Karpas-422 (cell line): ENCODE results near the gene TLCD3B. TPM values are rescaled to one million over a fixed set of nuclear protein-coding genes. Genes with fewer than 3 reads are reported as not detected.

Experiments used
- DNase-seq: peaks from one replicate; pipeline ENCODE4 v3.0.0-alpha.2; 2015
- H2AFZ ChIP-seq: fragments of 200-600 bp; sonication (generic); 2 replicates; pipeline ENCODE4 v1.6.1; 2014; ENCODE audit warnings: antibody characterized with exemption, low read length, mixed read lengths
- H3K27ac ChIP-seq: fragments of 200-600 bp; sonication (generic); 2 replicates; pipeline ENCODE4 v1.5.1; 2014; ENCODE audit warnings: mild to moderate bottlenecking, low read length, moderate library complexity
- H3K27me3 ChIP-seq: fragments of 200-600 bp; sonication (generic); 2 replicates; pipeline ENCODE4 v1.6.1; 2014; ENCODE audit warnings: low read length, mixed read lengths
- H3K36me3 ChIP-seq: fragments of 200-600 bp; sonication (generic); 2 replicates; pipeline ENCODE4 v1.6.1; 2014; ENCODE audit warnings: low read length, mixed read lengths; ENCODE audit not compliant: insufficient read depth
- H3K4me1 ChIP-seq: fragments of 200-600 bp; sonication (generic); 2 replicates; pipeline ENCODE4 v1.6.1; 2014; ENCODE audit warnings: mild to moderate bottlenecking, low read length, mixed read lengths
- H3K4me2 ChIP-seq: fragments of 200-600 bp; sonication (generic); 2 replicates; pipeline ENCODE4 v1.6.1; 2014; ENCODE audit warnings: low read length, low read depth, mild to moderate bottlenecking; ENCODE audit not compliant: poor library complexity, severe bottlenecking
- H3K4me3 ChIP-seq: fragments of 200-600 bp; sonication (generic); 2 replicates; pipeline ENCODE4 v1.5.1; 2014; ENCODE audit warnings: mild to moderate bottlenecking, antibody characterized with exemption, low read length, mixed read lengths
- H3K79me2 ChIP-seq: fragments of 200-600 bp; sonication (generic); 2 replicates; pipeline ENCODE4 v1.6.1; 2014; ENCODE audit warnings: mild to moderate bottlenecking, low read length, mixed read lengths
- H3K9ac ChIP-seq: fragments of 200-600 bp; sonication (generic); 2 replicates; pipeline ENCODE4 v1.6.0; 2014; ENCODE audit warnings: low read length
- H3K9me2 ChIP-seq: fragments of 200-600 bp; sonication (generic), shearing (Covaris generic); replicated peaks from 2 replicates; pipeline ENCODE4 v1.6.0; 2014; ENCODE audit warnings: mild to moderate bottlenecking, low read length, moderate library complexity; ENCODE audit not compliant: insufficient read depth
- H3K9me3 ChIP-seq: fragments of 300-700, 200-600 bp; sonication (generic); 2 replicates; pipeline ENCODE4 v1.6.1; 2014; ENCODE audit warnings: low read length, mixed read lengths
- H4K20me1 ChIP-seq: fragments of 200-600 bp; sonication (generic); 2 replicates; pipeline ENCODE4 v1.6.1; 2014; ENCODE audit warnings: mild to moderate bottlenecking, antibody characterized with exemption, low read length, low read depth; ENCODE audit not compliant: insufficient read depth
- total RNA-seq: library from RNA; depleted of rRNA; stranded (reverse); fragments of >200 nt; shearing (Covaris generic); gene quantifications from 2 replicates; pipeline ENCODE4 v1.2.3, GENCODE V29; 2014; ENCODE audit warnings: low replicate concordance

The TLCD3B gene
- total RNA-seq, 1 experiment from 2014 or later = not detected

DNA sequence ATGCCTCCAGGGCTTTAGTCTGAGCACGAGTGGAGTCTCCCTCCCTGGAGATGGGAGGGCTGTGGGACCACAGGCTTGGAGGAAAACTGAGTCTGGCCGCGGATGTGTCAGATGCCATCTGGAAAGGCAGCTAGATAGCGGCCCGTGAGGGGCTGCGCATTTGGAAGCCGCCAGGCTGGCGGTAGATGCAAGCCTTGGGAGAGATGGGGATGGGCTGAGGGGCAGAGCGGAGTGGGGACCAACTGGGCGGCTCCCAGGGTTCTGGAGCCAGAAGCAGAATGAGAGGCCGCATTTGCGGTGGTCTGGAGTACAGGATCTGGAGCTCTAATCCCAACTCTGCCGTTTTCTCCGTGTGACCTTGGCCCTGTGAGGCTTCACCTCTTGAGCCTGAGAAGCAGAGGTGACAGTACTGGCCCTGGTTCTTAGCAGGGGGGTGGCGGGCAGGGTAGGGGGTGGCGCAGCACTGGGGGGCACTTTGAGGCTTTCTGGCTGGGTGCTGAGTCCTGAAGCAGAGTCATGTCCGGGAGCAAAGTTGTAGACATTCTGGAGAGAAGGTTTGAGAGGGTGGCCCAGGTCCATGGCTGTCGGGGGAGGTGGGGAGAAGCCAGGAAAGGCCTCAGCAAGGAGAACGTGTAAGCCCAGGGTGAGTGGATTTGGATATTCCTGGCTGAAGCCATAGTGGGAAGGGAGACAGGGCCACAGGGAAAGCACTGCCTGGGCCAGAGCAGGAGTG lies 28.3 kb downstream of the TLCD3B start:
- Histone ChIP-seq H3K4me2 (no peak overlapping the region), H3K79me2 (no peaks in the 10 kb centered on the region), H3K27ac (no peak overlapping the region), H3K4me3 (no peak overlapping the region), H3K36me3 (peaks cover 4% of the 10 kb centered on the region; the same call in 1 of the 2 replicates), H4K20me1 (0 out of 2 replicates have a peak, but pooled peaks cover 10% of the 10 kb centered on the region), H3K4me1 (peaks cover 19% of the 10 kb centered on the region), H3K27me3 (no peaks in the 10 kb centered on the region), H3K9ac (no peak overlapping the region), H3K9me2 (no peaks in the 10 kb centered on the region), H2AFZ (no peak overlapping the region), H3K9me3 (no peaks in the 10 kb centered on the region)
- no peak for DNase-seq

DNA sequence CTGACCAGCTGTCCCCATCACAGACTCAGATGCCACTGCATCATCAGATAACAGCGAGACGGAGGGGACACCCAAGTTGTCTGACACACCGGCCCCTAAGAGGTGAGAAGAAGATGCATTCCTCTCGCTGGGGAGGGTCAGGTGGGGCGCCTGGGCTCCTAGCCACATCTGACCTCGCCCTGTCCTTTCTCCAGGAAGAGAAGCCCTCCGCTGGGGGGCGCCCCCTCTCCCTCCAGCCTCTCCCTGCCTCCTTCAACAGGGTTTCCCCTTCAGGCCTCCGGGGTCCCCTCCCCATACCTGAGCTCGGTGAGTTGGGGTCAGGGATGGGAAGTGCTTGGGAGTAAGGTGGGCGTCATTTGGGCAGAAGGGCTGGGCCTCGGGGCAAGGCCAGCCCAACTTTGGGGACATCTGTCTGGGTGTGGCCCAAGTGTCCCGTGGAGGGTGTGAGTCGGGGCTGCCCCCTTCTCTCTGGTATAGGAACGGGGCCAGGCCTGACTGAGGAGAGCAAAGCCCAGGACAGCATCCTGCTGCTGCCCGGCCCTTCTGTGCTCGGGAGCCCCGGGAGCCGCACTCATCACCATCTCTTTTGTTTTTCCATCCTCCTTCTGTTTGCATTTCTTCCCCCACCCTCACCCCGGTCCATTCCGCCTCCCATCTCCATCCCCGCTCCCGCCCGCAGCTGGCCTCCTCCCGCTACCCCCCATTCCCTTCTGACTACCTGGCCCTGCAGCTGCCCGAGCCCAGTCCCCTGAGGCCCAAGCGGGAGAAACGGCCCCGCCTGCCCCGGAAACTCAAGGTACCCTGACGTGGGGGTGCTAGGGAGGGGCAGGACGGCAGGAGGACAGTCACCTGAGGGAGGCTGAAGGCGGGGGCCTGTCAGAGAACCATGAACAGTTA lies 30.1 kb downstream of the TLCD3B start:
- Histone ChIP-seq H3K4me3 (no peak overlapping the region), H3K9ac (no peak overlapping the region), H2AFZ (no peak overlapping the region), H3K9me2 (no peaks in the 10 kb centered on the region), H3K9me3 (no peaks in the 10 kb centered on the region), H3K79me2 (peaks cover 13% of the 10 kb centered on the region), H3K27ac (no peak overlapping the region), H3K4me2 (no peak overlapping the region), H3K27me3 (no peaks in the 10 kb centered on the region), H3K4me1 (peaks cover 26% of the 10 kb centered on the region), H3K36me3 (peaks cover 7% of the 10 kb centered on the region; the same call in 1 of the 2 replicates), H4K20me1 (0 out of 2 replicates have a peak, but pooled peaks cover 9% of the 10 kb centered on the region)
- DNase-seq = no peak

DNA sequence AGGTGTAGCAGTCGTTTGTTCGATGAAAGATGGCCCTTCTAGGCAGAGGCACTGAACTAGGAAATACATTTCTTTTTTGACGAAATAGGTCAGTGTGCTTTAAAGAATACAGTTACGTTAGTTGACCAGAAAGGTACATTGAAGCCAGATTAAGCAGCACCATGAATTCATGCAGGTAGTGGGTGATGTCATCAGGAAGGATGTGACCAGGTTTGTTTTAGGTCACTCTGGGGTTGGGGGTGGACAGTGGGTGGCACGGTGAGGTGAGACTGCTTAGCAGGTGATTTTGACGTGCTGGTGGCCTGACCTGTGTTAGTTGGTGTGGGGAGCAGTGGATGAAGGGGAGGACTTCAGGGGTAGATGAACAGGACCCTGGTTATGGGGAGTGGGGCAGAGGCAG lies 31.5 kb downstream of the TLCD3B start:
- H2AFZ ChIP-seq = no peak overlapping the region
- peak; percentile 38 for DNase-seq
- no peak overlapping the region for H3K9ac ChIP-seq
- peaks cover 26% of the 10 kb centered on the region for H3K4me1 ChIP-seq
- no peaks in the 10 kb centered on the region for H3K27me3 ChIP-seq
- H4K20me1 ChIP-seq = 0 out of 2 replicates have a peak, but pooled peaks cover 5% of the 10 kb centered on the region
- H3K9me2 ChIP-seq = no peaks in the 10 kb centered on the region
- no peaks in the 10 kb centered on the region for H3K9me3 ChIP-seq
- peaks cover 13% of the 10 kb centered on the region for H3K79me2 ChIP-seq
- H3K36me3 ChIP-seq = peaks cover 7% of the 10 kb centered on the region; the same call in 1 of the 2 replicates
- no peak overlapping the region for H3K4me3 ChIP-seq
- H3K27ac ChIP-seq = no peak overlapping the region
- H3K4me2 ChIP-seq = no peak overlapping the region

DNA sequence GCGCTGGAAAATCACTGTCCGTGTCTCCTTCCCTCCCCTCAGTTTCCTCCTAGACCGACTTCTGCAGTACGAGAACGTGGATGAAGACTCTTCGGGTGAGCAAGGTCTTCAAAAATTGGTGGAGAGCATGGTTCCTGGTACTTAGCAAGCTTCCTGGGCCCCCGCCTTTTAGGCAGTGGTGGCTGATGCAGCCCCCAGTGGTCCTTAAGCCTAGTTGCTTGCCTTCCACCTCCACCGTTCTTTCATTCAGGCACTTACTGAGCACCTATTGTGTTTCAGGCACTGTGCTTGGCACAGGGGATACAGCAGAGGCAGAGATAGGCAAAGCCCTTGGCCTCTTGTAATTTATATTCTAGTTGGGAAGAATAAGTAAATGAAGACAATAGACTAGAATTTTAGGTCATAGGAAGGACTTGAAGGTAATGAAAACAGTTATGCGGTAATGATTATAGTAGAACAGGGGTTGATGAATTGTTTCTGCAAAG lies 34.3 kb downstream of the TLCD3B start:
- peak overlapping the region; percentile 85; the same call in 1 of the 2 replicates for H2AFZ ChIP-seq
- H3K4me2 ChIP-seq = peak overlapping the region; percentile 94
- H3K9ac ChIP-seq = peak overlapping the region; percentile 96
- no peaks in the 10 kb centered on the region for H3K27me3 ChIP-seq
- H3K79me2 ChIP-seq = peaks cover 13% of the 10 kb centered on the region
- peak overlapping the region; percentile 97 for H3K4me3 ChIP-seq
- H3K9me2 ChIP-seq = no peaks in the 10 kb centered on the region
- no peaks in the 10 kb centered on the region for H3K9me3 ChIP-seq
- H3K36me3 ChIP-seq = peaks cover 7% of the 10 kb centered on the region; the same call in 1 of the 2 replicates
- H4K20me1 ChIP-seq = no peaks in the 10 kb centered on the region
- DNase-seq = peak; percentile 60
- peaks cover 34% of the 10 kb centered on the region for H3K4me1 ChIP-seq
- H3K27ac ChIP-seq = peak overlapping the region; percentile 52

DNA sequence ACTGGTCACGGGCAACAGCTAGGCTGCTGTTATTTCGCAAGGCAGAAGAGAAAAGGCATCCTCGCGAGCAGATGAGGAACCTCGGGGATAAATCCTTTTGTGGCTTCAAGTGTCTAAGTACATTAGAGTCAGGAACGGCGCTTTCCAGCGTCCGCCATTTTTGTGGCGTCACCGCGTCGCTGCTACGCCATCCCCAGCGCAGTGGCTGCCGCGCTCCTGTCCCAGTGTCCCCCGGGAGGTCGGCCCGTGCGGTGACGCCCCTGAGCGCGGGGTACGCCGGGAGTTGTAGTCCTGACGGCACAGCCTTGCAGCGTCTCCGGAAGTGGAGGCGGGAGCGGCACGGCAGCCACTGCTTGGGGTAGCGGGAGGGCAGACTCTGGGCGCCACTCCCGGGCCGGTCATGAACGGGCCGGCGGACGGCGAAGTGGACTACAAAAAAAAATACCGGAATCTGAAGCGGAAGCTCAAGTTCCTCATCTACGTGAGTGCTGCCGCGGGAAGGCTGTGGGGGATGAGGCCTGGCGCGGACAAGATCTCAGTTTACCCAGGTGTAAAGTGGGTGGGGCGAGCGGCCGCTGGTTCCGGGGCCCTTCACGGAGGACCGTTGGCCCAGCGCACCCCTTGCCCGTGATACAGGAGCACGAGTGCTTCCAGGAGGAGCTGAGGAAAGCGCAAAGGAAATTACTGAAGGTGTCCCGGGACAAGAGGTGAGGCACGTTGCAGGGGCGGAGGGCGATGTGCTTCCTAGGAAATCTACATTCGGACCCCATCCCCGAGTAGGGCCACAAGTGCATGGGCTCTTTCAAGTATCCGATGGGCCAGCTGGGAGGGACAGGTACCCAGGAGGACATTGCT lies 34.9 kb downstream of the TLCD3B start, which contains the start of gene INO80E:
INO80E (plus strand) TSS at position 331 of the 855 bp plus-strand sequence; CDS start at position 401, 70 bp downstream.
- peak; percentile 99 for DNase-seq
- H3K4me1 ChIP-seq = peaks cover 34% of the 10 kb centered on the region
- H3K4me3 ChIP-seq = peak within 1 kb of the TSS; percentile 97
- H3K9me2 ChIP-seq = no peaks in the 10 kb centered on the region
- H3K4me2 ChIP-seq = peak within 1 kb of the TSS; percentile 94
- no peaks in the 10 kb centered on the region for H3K27me3 ChIP-seq
- peak within 1 kb of the TSS; percentile 96 for H3K9ac ChIP-seq
- H3K9me3 ChIP-seq = no peaks in the 10 kb centered on the region
- peak within 1 kb of the TSS; percentile 90 for H3K27ac ChIP-seq
- peaks cover 13% of the 10 kb centered on the region for H3K79me2 ChIP-seq
- no peaks in the 10 kb centered on the region for H4K20me1 ChIP-seq
- H3K36me3 ChIP-seq = peaks cover 7% of the 10 kb centered on the region; the same call in 1 of the 2 replicates
- H2AFZ ChIP-seq = peak within 1 kb of the TSS; percentile 98

DNA sequence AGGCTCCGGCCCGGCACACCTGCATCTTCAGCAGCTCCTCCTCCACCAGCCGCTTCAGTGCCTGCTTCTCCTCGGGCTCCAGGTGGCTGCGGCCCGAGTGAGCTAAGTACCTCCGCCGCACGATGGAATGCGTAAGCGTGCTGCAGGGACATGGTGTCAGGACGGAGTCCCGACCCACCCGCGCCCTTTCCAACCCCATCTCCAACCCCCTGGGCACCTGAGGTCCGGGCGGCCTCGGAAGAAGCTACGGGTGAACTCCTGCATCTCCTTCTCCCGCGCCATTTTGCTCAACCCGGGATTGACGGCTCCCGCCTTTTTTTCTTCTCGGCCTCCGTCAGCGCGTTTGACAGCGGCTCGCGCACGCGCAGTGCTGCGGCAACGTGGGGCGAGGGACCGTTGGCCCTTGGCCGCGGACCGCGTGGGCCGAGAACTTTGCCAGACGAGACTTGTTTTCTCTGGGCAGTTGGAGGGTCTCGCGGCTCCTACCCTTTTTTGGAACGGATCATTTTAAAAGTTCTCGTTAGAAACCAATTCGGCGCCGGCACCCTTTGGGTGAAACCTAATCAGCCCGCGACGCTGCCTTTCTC lies 35.7 kb downstream of the TLCD3B start, which contains the start of gene HIRIP3:
HIRIP3 (minus strand) TSS at position 294 of the 587 bp plus-strand sequence; CDS start at position 282, 12 bp downstream.
- Histone ChIP-seq H3K27ac (peak within 1 kb of the TSS; percentile 90), H3K27me3 (no peaks in the 10 kb centered on the region), H3K4me1 (peaks cover 34% of the 10 kb centered on the region), H3K4me3 (peak within 1 kb of the TSS; percentile 97), H3K4me2 (peak within 1 kb of the TSS; percentile 94), H3K79me2 (peaks cover 13% of the 10 kb centered on the region), H4K20me1 (no peaks in the 10 kb centered on the region), H2AFZ (peak within 1 kb of the TSS; percentile 98), H3K36me3 (peaks cover 7% of the 10 kb centered on the region; the same call in 1 of the 2 replicates), H3K9ac (peak within 1 kb of the TSS; percentile 96), H3K9me2 (no peaks in the 10 kb centered on the region), H3K9me3 (no peaks in the 10 kb centered on the region)
- DNase-seq = peak; percentile 96
